ENCODE data around the gene RMND5B. TPM values are rescaled to one million over a fixed set of nuclear protein-coding genes. Genes with fewer than 3 reads are reported as not detected.

RMND5B gene
- total and polyA plus RNA-seq, 8 donors, result 12.1 to 29.8 (median 18.1) TPM

DNA sequence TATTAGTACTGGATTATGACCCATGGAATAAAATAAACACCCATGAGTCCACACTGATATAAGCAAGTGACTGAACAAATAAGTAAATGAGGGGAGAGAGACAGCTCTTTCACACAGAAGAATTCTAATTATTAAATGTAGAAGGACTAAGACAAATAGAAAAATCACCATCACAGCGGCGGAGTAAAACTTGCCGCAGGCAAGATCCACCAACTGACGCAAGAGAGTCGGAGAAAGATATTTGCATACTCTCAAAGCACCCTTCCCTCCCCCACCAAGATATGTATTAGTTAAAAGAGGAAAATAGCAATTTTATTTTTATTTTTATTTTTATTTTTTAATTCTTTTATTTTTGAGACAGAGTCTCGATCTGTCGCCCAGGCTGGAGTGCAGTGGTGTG lies 32.1 kb upstream of the RMND5B start:
- Histone ChIP-seq H3K36me3 (no peaks in the 10 kb centered on the region), H3K27ac (no peak overlapping the region), H3K4me1 (no peaks in the 10 kb centered on the region), H3K4me3 (no peak overlapping the region), H3K27me3 (no peaks in the 10 kb centered on the region), H3K9me3 (no peaks in the 10 kb centered on the region)
- intact Hi-C loops (cut with DNase I), result no loop called here
- TF ChIP-seq, protein P1, sequence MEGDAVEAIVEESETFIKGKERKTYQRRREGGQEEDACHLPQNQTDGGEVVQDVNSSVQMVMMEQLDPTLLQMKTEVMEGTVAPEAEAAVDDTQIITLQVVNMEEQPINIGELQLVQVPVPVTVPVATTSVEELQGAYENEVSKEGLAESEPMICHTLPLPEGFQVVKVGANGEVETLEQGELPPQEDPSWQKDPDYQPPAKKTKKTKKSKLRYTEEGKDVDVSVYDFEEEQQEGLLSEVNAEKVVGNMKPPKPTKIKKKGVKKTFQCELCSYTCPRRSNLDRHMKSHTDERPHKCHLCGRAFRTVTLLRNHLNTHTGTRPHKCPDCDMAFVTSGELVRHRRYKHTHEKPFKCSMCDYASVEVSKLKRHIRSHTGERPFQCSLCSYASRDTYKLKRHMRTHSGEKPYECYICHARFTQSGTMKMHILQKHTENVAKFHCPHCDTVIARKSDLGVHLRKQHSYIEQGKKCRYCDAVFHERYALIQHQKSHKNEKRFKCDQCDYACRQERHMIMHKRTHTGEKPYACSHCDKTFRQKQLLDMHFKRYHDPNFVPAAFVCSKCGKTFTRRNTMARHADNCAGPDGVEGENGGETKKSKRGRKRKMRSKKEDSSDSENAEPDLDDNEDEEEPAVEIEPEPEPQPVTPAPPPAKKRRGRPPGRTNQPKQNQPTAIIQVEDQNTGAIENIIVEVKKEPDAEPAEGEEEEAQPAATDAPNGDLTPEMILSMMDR (IDR thresholded peaks at IDR 0.05), result no peak
- FAIRE-seq, result no peak
- no peak for DNase-seq
- 79 to 86% methylated on average over 7 of the region's 7 CpGs for WGBS, 2 donors
- no peak for ATAC-seq

DNA sequence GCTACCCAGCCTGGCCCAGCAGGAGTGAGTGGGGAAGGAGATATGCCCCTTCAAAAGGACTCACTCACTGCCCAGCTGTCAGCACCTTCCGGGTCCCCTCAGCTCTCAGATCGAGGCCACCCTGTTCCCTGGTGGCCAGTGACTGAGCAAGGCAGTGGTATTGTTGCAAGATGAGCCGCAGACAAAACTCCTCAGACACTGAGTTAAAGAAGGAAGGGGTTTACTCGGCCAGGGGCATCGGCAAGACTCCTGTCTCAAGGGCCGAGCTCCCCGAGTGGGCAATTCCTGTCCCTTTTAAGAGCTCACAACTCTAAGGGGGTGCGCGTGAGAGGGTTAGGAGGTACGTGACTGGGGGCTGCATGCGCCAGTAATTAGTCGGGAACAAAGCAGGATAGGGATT lies 27.2 kb upstream of the RMND5B start:
- no peak overlapping the region for H3K4me3 ChIP-seq
- ATAC-seq, result no peak
- H3K9me3 ChIP-seq, result no peaks in the 10 kb centered on the region
- intact Hi-C loops (cut with DNase I), result no loop called here
- FAIRE-seq, result no peak
- no peaks in the 10 kb centered on the region for H3K27me3 ChIP-seq
- TF ChIP-seq, protein P1 (IDR thresholded peaks at IDR 0.05), result no peak
- H3K27ac ChIP-seq, result no peak overlapping the region
- WGBS, 2 donors, result 78 to 87% methylated on average over 12 of the region's 12 CpGs
- no peak for DNase-seq
- H3K36me3 ChIP-seq, result no peaks in the 10 kb centered on the region
- no peaks in the 10 kb centered on the region for H3K4me1 ChIP-seq

DNA sequence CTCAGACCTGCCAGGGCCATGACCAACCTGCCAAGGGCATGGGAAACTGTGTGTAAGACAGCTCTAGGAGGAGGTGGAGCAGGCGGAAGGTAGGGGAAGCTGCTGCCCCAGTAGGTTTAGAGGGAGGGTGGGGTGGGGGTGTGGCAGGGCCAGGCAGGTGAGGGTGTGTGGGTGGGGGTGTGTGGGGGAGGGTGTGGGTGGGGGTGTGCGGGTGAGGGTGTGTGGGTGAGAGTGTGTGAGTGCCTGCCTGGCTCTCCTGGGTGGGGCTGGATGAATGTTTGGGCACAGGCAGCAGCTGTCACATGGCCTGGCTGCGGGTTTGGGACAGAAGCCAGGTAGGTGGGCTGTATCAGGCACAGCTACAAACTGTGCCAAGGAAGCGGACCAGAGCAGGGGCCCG lies 26.3 kb upstream of the RMND5B start:
- Histone ChIP-seq H3K9me3 (no peaks in the 10 kb centered on the region), H3K4me3 (no peak overlapping the region), H3K36me3 (no peaks in the 10 kb centered on the region), H3K27ac (no peak overlapping the region), H3K4me1 (no peaks in the 10 kb centered on the region), H3K27me3 (no peaks in the 10 kb centered on the region)
- FAIRE-seq (no peak), DNase-seq (no peak), ATAC-seq (no peak)
- TF ChIP-seq, protein P1 (IDR thresholded peaks at IDR 0.05), result no peak
- intact Hi-C loops (cut with DNase I), result no loop called here
- WGBS, 2 donors, result 38 to 40% methylated on average over 5 of the region's 5 CpGs

DNA sequence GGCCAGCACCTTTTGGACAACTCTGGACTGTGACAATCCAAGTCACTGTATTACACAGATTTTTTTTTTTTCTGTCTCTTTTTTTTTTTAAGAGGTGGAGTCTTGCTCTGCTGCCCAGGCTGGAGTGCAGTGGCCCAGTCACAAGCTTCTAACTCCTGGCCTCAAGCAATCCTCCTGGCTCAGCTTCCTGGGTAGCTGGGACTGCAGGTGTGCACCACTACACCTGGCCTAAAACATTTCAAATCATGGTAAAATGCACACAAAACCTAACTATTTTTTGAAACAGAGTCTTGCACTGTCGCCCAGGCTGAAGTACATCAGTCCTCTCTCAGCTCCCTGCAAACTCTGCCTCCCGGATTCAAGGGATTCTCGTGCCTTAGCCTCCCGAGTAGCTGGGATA lies 24.7 kb upstream of the RMND5B start:
- Histone ChIP-seq H3K9me3 (no peaks in the 10 kb centered on the region), H3K4me1 (no peaks in the 10 kb centered on the region), H3K27me3 (no peaks in the 10 kb centered on the region), H3K36me3 (no peaks in the 10 kb centered on the region), H3K27ac (no peak overlapping the region), H3K4me3 (no peak overlapping the region)
- TF ChIP-seq, protein P1 (IDR thresholded peaks at IDR 0.05), result no peak
- ATAC-seq (no peak), FAIRE-seq (no peak), DNase-seq (no peak)
- WGBS, 2 donors, result 58 to 68% methylated on average over 4 of the region's 4 CpGs
- intact Hi-C loops (cut with DNase I), result no loop called here

DNA sequence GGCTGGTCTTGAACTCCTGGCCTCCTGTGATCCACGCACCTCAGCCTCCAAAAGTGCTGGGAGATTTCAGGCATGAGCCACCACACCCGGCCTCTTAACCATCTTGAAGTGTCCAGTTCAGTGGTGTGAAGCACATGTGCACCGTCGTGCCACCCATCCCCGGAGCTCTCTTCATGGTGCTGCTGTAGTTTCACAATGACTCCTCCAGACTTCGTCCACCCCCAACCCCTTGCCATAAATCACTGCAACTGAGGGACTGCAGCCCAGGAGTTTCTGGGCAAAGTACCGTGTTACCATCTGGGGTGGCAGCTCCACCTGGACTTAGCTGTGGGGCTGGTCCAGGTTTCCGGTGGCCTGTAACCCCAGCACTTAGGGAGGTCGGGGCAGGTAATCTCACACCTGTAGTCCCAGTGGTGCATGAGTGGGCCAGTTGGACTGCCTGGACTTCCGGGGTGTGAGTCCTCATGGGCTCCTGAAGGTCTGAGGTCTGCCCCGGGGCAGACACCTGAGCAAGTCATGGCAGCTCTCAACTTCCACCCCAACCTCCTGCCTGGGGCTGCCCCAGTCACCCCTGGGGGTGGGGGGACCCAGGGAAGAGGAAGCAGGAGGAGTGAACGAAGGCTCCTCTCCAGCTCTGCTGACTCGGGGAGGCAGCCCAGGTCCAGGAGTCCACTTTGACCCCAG lies 24.1 kb upstream of the RMND5B start:
- H3K27me3 ChIP-seq, result no peaks in the 10 kb centered on the region
- H3K27ac ChIP-seq, result no peak overlapping the region
- TF ChIP-seq, protein P1 (IDR thresholded peaks at IDR 0.05), result no peak
- intact Hi-C loops (cut with DNase I), result no loop called here
- FAIRE-seq (no peak), ATAC-seq (no peak), DNase-seq (no peak)
- H3K9me3 ChIP-seq, result no peaks in the 10 kb centered on the region
- H3K36me3 ChIP-seq, result no peaks in the 10 kb centered on the region
- H3K4me1 ChIP-seq, result no peaks in the 10 kb centered on the region
- no peak overlapping the region for H3K4me3 ChIP-seq
- WGBS, 2 donors, result 71 to 75% methylated on average over 13 of the region's 13 CpGs

All from pancreas (tissue), 10 donors.